Measurements from ENCODE around the gene MAGI2. TPM values are rescaled to one million over a fixed set of nuclear protein-coding genes. Genes with fewer than 3 reads are reported as not detected.

The MAGI2 gene
- polyA plus RNA-seq, 4 donors: 32.0 to 38.7 (median 33.7) TPM

DNA sequence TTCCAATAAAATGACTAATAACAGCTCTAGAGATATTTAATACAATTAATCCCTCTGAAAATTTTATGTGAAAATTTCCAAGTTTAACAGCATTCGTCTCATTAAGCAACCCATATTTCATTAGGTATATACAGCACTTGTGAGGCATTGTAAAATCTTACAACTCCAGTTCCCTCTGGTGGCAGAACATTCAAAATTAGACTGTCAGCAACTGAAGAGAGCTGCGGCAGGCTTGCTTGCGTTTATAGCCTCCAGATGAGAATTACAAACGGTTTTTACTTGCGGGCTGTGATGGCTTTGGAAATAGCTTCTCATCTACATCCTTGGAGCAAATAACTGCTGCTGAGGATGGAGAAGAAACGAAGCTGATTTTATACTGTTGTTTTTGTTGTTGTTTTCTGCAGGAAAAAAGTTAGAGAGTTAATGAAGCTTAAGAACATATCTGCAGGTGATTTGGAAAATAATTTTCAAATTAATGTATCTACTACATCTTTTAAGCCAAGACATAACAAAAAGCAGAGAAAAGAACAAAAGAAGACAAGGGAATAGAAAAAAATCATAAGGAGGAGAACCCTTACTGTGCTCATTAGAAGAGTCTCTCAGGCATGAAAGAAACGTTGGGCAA is 171.3 kb downstream of the MAGI2 start:
- peak in 2 of 4 donors; percentile 29 to 46 for DNase-seq (ENCODE audit: low read depth in 4 of 4, low spot score in 2 of 4)

- no peak for DNase-seq (ENCODE audit: low read depth in 4 of 4, low spot score in 2 of 4)
These were observed 172.0 kb downstream of the MAGI2 start for GRCh38 chr7:79281426-79281825.

GRCh38 chr7:79272938-79273337 is 180.5 kb downstream of the MAGI2 start:
- no peak for DNase-seq (ENCODE audit: low read depth in 4 of 4, low spot score in 2 of 4)

DNA sequence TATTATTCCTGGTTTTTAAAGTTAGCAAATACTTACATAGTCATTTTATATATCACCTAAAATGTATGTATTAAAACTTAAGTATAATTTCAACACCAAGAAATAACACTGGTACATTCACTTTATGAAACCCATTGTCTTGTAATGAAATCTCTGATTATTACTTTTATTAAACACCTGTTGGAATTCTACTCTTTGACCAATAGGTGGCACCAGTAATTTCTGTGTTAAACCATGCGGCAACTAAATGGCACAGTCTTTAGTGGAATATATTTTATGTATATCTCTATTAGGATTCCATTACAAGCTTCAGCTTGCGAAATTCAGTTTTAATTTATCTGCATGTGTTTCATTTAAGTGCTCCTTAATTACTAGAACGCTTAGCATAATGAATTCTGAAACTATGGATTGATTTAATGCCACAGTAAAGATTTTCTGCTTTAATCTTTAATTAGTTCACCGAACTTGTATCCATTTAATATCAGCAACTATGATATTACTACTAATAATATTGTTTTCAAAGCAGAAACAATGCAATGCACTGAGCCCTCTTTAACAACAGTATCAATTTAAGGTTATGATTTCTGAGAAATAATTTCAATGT is 181.3 kb downstream of the MAGI2 start:
- DNase-seq (ENCODE audit: low read depth in 4 of 4, low spot score in 2 of 4): no peak

DNA sequence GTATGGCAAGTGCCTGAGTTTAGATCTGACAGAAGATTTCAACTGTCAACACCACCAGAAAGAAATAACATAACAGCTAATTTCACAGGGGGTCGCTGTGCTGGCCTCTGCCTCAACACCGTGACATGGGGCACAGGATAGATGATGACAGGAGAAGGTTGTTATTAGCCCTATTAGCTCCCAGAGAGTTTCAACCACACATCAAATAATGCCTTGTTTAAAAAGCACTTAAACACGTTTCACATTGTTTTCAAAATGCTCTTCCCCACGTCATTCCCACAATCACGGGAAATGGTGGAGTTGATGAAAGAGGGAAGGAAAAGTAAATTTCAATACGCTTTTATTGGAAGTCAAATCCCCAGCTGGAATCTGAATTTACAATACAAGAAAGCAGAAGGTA is 184.7 kb downstream of the MAGI2 start:
- no peak for DNase-seq (ENCODE audit: low read depth in 4 of 4, low spot score in 2 of 4)

DNA sequence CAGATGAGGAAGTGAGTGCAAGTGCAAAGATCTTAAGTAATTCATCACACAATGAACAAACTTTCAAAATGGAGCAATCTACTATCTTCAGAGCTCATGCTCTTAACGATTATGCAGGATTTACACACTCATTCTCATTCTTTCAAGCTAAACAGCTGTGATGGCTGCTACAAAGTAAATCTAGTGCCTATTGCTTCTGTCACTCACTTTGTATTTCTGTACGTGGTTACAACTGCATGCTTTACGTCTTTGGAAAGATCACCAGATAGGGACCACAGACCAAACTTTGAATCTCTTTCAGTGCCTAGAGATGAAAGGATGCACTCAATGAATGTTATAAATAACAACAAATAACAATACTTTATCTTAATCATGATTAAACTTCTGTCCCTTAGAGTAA is 194.6 kb downstream of the MAGI2 start:
- DNase-seq (ENCODE audit: low read depth in 4 of 4, low spot score in 2 of 4): no peak

DNA sequence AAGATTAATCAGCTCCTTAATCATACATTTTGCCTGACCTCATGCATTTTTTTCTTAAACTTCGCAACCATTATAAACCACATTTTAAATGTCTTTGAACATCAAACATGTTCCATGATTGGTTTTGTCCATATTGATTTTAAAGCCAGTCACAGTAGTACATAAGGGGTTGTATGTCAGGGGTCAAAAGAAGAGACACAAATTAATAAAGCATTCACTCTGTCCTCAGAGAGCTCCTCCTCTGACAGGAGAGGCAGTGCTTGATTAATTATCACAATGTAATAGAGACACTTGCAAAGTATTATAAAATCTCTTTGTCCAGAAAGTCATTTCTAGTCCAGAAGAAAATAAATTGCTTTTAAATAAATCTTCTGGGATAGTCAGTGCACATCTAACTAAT is 195.5 kb downstream of the MAGI2 start:
- no peak for DNase-seq (ENCODE audit: low read depth in 4 of 4, low spot score in 2 of 4)

DNA sequence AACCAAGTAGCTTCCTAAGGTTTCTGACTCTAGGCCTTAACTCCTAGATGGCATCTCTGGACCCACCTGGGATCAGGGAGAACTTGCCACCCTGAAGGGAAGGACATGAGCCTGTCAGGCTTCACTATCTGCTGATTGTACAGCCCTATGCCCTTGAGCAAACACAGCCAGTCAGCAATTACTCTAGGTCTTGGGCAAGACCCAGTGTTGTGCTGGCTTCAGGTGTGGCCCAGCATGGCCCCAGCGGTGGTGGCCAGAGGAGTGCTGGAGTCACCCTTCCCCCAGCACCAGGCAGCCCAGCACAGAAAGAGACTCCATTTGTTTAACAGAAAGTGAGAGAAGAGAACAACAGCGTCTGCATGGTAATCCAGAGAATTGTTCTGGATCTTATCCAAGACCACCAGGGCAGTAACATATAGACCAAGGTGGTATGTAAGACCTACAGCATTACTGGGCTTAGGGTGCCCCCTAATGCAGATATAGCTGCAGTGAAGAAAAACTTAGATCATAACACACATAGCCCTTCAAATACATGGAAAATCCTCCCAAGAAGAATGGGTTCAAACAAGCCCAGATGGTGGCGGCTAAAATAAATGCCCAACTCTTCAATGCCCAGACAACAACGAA is 207.7 kb downstream of the MAGI2 start:
- no peak for DNase-seq (ENCODE audit: low read depth in 4 of 4, low spot score in 2 of 4)

- no peak for DNase-seq (ENCODE audit: low read depth in 4 of 4, low spot score in 2 of 4)
These were observed 209.0 kb downstream of the MAGI2 start for GRCh38 chr7:79244482-79244881.

- no peak for DNase-seq (ENCODE audit: low read depth in 4 of 4, low spot score in 2 of 4)
These were observed 212.0 kb downstream of the MAGI2 start for GRCh38 chr7:79241288-79242060.

- DNase-seq (ENCODE audit: low read depth in 4 of 4, low spot score in 2 of 4): no peak
These were observed 213.1 kb downstream of the MAGI2 start for GRCh38 chr7:79240413-79240812.

DNA sequence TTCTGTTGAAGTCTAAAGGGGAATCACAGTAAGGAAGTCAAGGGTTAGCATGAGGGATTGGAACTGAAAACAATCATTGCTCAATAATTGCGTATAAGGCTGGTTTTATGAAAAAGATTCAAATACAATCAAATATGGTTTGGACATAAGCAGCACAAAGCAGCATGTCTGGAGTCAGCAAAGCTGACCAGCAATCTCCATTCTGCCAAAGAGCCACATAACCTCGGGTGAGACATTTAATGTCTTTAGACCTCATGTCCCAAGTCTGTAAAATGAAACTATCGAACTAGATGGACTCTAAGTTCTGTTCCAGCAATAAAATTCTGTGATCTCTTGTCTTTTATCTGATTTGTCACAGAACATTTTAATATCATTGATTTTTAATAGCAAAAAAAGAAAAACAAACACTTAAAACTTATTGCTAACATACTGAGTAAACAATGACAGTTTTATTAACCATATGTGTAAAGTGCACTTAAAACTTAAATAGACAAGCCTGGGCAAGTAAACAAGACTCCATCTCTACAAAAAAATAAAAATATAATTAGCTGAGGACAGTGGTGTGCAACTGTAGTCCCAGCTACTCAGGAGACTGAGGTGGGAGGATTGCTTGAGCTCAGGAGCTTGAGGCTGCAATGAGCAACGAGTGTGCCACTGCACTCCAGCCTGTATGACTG is 217.0 kb downstream of the MAGI2 start:
- DNase-seq (ENCODE audit: low read depth in 4 of 4, low spot score in 2 of 4): no peak

GRCh38 chr7:79227044-79227443 is 226.4 kb downstream of the MAGI2 start:
- DNase-seq (ENCODE audit: low read depth in 4 of 4, low spot score in 2 of 4): no peak

DNA sequence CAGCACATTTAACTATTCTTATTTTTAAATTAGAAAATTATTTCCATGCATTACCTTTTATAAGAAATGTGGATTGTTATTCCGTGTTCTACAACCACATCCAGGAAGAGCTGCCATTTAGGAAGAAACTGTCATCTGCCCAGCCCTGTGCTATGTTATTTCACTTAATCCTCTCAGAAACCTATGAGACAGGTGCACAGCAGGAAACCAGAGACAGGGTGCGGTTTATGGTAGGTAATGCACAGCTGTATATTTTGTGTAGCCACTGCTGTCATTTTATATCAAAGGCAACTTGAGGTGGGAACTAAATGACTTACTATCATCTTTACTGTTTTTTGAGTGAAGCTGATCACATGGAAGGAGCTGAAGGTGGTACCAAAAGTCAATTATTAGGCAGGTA is 232.3 kb downstream of the MAGI2 start:
- DNase-seq (ENCODE audit: low read depth in 4 of 4, low spot score in 2 of 4): no peak

GRCh38 chr7:79217976-79218626 is 235.4 kb downstream of the MAGI2 start:
- DNase-seq (ENCODE audit: low read depth in 4 of 4, low spot score in 2 of 4): no peak

GRCh38 chr7:79217468-79217867 is 236.0 kb downstream of the MAGI2 start:
- no peak for DNase-seq (ENCODE audit: low read depth in 4 of 4, low spot score in 2 of 4)

- DNase-seq (ENCODE audit: low read depth in 4 of 4, low spot score in 2 of 4): no peak
These were observed 237.2 kb downstream of the MAGI2 start for GRCh38 chr7:79216236-79216635.

DNA sequence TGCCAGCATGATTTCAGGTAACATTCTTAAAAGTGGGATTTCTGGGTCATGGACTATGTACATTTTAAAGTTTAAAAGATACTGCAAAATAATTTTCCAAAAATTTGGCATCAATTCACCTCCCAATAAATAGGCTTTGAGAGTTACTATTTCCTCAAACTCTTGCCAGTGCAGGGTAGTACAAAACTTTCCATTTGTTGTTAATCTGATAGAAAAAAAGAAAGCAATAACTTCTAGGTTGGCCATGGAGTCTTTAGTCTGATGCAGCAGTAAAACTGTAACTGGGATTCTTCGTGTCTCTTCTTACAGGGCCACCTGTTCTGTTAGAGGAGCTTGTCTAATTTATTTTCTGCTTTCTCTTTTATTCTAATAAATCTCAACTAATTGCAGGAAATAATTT is 241.1 kb downstream of the MAGI2 start:
- DNase-seq (ENCODE audit: low read depth in 4 of 4, low spot score in 2 of 4): no peak

- DNase-seq (ENCODE audit: low read depth in 4 of 4, low spot score in 2 of 4): no peak
These were observed 241.7 kb downstream of the MAGI2 start for GRCh38 chr7:79211724-79212123.

DNA sequence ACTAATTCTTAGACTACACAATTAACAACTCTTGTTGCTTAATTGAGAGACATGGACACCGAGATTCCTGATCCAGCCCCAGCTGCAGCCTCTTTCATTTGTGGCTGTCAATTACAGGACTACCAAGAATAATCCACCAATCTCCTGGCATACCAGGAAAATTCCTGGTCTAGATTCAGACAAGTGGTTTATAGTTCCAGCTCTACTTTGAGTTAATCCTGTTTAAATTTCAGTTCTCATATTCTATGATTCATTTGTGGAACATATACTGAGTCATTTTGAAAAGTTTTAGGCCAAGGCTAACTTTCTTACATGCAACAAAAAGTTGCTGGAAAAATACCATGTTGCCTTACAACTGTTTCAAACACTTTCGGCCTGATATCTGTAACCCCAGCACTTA is 253.5 kb downstream of the MAGI2 start:
- DNase-seq (ENCODE audit: low read depth in 4 of 4, low spot score in 2 of 4): no peak

Measured in left renal cortex interstitium (tissue), 4 donors.